GM21717 (cell line): ENCODE results near the gene HOXC13.

Experiments used
- ATAC-seq: cut with Tn5 transposase; IDR thresholded peaks from one replicate; pipeline ENCODE4 v1.9.1; 2021; ENCODE audit warnings: mild to moderate bottlenecking, moderate library complexity; ENCODE audit not compliant: unreplicated experiment

Gene HOXC13

GRCh38 chr12:53937596-53938325, 870 bp upstream of the HOXC13 start:
- ATAC-seq: no peak

- ATAC-seq: no peak
These were observed 794 bp downstream of the HOXC13 start for GRCh38 chr12:53939141-53940108.

- no peak for ATAC-seq
These were observed 1.9 kb downstream of the HOXC13 start for GRCh38 chr12:53940443-53941014.

- ATAC-seq: no peak
These were observed 2.6 kb downstream of the HOXC13 start for GRCh38 chr12:53941187-53941586.

GRCh38 chr12:53941750-53942149, 3.1 kb downstream of the HOXC13 start:
- no peak for ATAC-seq

GRCh38 chr12:53942467-53942997, 3.9 kb downstream of the HOXC13 start:
- no peak for ATAC-seq

- no peak for ATAC-seq
These were observed 5.6 kb downstream of the HOXC13 start for GRCh38 chr12:53944209-53944608.

GRCh38 chr12:53944907-53945847, 6.5 kb downstream of the HOXC13 start:
- ATAC-seq: no peak

- no peak for ATAC-seq
These were observed 9.1 kb downstream of the HOXC13 start for GRCh38 chr12:53947743-53948142.

- ATAC-seq: no peak
These were observed 10.3 kb downstream of the HOXC13 start for GRCh38 chr12:53948650-53949593.

GRCh38 chr12:53949631-53950436, 11.2 kb downstream of the HOXC13 start:
- no peak for ATAC-seq

GRCh38 chr12:53950437-53950773, 11.8 kb downstream of the HOXC13 start:
- ATAC-seq: no peak

- ATAC-seq: no peak
These were observed 12.4 kb downstream of the HOXC13 start for GRCh38 chr12:53950789-53951576.

- ATAC-seq: no peak
These were observed 13.1 kb downstream of the HOXC13 start for GRCh38 chr12:53951577-53952334.

GRCh38 chr12:53952335-53952694, 13.7 kb downstream of the HOXC13 start:
- no peak for ATAC-seq

- ATAC-seq: no peak
These were observed 14.5 kb downstream of the HOXC13 start for GRCh38 chr12:53952871-53953734.
